HG03457 (cell line): ENCODE results near the gene FAM24B.
"Not testable (repeated sequence)": the region's sequence is repeated elsewhere in the genome, so short reads cannot be mapped to it uniquely, and the experiment has no call there.

Source experiments
- ATAC-seq: cut with Tn5 transposase; IDR thresholded peaks from one replicate; pipeline ENCODE4 v1.9.1; 2021; ENCODE audit warnings: moderate number of reproducible peaks; ENCODE audit not compliant: unreplicated experiment

The FAM24B gene

DNA sequence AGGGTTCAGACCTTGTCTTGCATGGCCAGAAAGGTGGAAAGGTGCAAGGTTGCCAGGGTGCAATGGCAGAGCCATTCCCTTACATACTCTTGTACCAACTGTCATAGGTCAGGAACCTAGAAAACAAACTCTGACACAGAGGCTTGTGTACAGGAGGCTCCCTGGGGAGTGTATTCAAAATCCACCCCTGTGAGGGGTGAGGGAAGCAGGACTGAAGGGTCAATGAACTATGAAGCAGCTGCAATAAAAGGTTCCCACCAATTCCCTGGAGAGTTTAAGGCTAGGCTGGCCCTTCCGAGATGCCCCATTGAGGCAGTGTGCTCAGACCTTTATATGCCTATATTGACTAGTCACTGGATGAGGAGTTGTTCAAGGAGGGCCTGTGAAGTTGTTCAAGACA lies 19.9 kb downstream of the FAM24B start:
- no peak for ATAC-seq

DNA sequence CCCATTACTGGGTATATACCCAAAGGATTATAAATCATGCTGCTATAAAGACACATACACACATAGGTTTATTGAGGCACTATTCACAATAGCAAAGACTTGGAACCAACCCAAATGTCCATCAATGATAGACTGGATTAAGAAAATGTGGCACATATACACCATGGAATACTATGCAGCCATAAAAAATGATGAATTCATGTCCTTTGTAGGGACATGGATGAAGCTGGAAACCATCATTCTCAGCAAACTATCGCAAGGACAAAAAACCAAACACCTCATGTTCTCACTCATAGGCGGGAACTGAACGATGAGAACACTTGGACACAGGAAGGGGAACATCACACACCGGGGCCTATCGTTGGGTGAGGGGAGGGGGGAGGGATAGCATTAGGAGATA lies 21.3 kb downstream of the FAM24B start:
- ATAC-seq, result not testable (repeated sequence)

DNA sequence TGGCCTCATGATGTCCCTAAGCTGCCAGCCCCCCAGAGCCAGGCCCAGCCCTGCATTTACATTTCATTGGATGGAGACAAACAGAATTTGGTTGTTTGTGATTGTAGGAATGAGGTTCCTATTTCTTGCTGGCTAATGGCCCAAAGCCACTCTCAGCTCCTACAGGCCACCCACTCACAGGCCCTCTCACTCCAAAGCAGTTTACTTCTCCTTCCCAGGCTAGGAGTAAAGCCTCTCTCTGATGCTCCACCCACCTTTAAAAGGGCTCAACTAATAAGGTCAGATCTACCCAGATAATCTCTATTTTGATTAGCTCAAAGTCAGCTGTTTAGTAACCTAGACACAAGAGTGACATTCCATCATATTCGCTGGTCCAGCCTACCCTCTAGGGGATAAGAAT lies 22.5 kb downstream of the FAM24B start:
- no peak for ATAC-seq

DNA sequence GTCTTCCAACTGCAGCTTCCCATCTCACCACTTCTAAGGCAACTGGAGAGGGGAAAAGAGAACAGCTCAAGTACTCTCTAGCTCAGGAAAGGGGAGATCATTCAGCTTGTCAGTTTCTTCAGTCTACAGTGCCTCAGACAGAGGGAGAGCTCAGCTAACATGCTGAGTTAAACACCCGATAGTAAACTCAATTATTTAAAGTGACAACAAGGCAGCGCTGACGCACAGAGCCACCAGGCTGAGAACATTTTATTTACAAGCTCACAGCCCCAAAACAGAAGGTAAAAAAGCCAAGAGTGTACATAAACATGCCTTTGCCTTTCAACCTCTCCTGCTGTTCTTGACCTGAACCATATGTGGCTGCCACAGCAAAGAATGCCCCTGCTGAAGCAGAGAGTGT lies 23.6 kb downstream of the FAM24B start:
- ATAC-seq, result no peak

DNA sequence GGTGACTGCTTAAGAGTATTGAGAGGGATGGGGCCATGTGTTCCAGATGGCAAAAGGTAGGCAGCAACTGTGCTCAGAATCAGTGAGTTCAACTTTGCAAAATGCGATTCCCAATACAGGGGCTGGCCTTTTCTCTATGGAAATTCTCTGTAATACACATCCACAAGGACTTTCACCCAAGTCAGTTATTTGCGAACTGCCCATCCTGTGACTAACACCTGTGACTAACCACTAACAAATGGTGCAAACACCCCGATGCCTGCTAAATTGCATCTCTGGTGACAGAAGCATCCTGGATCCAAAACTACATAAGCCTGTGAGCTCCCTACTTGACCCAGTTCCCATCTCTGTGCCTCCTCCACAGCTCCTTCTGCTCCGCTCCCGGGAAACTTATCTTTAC lies 24.7 kb downstream of the FAM24B start:
- ATAC-seq, result no peak

DNA sequence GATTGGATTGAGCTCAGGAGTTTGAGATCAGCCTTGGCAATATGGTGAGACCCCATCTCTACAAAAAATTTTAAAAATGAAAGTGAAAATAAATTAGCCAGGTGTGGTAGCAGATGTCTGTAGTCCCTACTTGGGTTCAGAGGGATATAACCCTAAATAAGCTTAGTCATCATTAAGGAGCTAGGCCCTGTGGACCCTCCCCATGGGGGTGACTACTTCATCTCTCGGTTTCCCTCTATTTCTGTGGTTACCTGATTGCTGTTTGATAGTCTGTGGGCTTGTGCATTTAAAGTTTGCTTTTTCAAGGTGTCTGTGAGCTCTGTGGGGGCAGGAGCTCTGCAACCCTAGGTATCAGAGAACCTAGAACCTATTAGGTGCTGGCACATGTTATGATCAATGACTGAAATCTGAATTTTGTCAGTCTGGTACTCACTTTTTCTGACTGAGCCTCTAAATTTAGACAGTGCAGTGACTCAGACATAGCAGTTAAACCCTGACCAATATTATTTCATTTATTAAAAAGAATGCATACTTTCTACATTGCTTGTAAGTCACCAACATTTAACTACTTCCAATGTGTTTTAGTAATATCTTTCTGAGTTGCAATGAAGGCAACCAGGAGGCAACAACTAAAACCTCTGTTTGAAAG lies 25.6 kb downstream of the FAM24B start:
- no peak for ATAC-seq

DNA sequence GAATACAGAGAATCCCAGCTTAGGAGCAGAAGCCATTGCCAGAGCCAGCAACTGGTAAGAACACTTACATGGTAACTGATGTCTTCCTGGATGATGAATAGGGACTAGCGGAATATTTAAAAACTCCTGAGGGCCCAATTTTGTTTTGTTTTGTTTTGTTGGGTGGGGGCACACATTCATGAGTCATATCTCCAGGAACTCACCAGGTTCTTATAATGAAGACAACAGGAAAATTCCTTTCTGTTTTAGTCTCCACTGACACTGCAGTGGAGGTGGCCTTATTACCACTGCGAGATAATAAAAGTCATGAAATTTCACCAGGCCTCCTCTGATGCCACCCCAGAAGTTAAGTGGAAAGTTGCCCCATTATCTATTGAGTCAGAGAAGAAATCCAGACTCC lies 27.1 kb downstream of the FAM24B start:
- ATAC-seq, result no peak

DNA sequence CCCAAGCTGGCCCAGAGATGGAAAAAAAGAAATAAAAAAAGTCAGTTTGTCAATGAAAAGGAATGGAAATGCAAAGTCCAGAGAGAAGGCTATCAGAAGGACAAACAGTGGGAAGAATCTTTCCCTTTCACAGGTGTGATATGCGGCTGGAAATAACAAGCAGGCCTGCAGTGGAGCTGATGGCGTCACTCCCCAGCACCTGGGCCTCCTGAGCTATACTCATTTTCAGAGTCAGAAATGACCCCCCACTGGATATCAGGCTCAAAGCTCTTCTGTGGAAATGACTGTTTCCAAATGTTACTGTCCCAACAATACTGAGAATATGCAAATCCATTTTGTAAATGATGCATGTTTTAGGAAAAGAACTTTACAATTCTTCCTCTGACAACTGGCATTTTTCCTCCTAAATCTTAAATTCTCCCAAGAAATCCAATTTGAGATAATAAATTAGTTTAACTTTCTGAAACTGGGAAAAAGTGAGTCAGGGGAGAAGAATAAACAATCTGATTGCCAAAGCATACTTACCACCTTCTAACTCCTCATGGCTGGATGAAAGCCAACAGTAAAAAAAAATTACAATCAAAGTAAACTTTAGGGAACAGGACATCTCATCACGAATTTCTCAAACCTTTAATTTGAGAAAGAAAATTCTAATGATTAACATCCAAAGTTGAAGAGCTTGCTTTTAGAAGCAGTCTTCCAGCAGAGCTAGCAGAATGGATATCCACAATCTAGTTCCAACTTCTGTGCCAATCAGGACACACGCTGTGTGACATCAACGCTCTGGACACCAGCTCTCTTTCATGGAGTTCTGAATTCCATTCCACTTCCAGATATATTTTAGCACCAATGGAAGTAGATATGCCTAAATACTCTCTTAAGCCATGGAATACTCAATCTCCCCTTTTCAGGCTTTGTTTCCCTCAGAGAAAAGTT lies 28.4 kb downstream of the FAM24B start:
- ATAC-seq, result no peak

DNA sequence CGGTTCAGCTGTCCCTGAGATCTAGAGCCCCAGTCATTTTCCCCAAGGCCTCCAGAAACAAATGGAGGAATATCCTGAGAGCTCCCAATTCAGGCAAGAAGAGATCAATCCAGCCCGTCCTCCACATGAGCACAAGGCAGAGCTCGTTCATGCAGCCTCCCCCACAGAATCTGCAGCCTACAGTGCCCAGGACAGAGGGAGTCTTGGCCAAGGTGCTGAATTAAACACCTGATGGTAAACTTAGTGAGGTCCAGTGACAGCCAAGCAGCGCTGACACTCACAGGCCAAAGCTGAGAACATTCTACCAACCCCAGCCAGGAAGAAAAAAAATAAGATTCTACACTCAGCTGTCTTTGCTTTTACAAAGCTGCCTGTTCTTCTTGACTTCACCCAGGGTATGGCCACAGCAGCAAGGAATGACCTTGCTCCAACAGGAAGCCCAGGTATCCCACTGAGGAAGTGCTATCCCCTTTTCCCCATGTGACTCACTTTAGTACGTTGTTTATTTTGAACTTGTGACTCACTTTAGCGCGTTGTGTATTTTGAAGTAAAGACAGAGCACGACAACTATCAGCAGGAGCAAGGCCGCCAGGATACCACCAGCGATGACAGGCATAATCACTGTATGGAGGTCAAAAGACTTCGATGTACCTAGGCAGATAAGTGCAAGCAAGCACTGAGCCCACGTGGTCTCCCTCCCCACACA lies 29.3 kb downstream of the FAM24B start:
- ATAC-seq, result no peak

DNA sequence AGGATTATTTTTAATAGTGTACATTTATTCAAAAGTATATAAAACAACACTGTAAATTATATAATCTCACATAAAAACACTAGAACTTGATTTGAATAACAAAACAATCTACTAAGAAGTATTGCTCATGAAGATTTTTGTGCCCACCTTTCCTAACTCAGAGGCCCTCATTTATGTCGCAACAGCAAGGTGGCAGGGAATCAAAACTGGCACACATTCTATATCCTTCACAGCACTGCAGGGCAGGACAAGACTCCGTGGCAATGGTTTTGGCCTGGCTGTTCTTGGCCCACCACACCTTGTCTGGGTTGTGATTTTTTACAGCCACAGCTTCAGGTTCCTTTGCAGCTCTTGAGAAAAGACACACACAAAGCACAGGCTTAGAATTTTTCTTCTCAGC lies 30.3 kb downstream of the FAM24B start:
- no peak for ATAC-seq

DNA sequence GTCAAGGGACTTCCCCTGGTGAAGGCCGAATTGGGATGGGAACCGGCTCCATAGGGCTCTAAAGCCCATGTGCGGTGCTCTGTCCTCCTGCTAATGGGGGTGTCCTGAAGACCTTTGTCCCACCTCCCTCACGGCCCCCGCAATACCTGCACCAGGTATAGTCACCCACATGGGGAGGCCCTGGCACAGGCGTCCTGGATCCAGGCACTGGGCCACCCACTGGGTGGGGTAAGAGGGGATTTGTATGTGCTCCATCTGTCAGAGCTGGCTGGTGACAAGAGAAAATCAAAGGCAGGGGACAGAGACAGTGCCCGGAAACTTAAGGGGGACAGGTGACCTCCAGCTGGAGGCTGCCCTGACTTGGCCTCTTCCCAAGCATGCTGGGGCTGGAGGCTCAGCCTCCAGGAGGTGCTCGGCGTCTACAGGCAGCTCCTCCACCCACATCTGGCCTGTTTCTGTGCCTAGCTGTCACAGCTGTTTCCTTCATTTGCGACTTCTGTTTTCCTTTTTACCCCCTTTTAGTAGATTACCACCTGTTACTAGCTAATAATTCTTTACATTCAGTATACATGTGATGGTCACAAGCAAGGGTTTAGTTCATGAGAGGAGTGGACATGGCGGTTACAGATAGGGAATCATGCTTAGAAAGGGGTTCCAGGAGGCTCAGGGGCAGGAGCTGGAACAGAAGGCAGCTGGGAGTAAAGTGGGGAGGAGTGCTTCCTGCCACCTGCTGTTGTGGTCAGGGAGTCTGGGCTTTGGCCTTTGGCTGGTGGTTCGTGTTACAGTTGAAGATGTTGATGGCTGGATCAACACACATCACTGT lies 31.4 kb downstream of the FAM24B start:
- no peak for ATAC-seq

DNA sequence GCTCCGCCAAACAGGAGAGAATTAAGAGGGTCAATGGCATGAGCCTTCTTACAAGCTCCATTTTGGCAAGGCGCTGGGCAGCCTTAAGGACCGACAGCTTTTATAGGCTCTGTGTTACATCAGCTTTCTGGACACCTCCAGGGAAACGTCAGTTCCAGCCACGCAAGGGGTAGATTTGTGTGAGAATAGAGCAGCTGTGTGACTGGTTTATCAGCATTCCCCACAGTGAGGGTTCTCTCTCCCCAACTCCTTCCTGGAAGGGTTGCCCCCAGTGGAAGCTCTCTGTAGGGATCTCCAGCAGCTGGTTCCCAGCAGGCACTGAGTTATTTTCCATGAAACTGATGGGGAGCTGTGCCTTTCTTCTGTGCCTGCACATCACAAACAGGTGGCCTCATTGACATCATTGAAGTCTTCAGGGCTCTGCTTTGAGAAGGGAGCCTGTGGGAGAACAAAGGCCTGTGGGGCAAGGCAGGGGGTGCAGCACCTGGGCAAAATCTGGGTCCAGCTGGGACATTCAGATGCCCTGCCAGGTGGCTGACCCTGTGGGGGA lies 33.5 kb downstream of the FAM24B start, which contains the start of gene CUZD1:
CUZD1 (minus strand) TSS at position 75 of the 550 bp plus-strand sequence; CDS start at position 61, 14 bp downstream.
- ATAC-seq, result no peak

DNA sequence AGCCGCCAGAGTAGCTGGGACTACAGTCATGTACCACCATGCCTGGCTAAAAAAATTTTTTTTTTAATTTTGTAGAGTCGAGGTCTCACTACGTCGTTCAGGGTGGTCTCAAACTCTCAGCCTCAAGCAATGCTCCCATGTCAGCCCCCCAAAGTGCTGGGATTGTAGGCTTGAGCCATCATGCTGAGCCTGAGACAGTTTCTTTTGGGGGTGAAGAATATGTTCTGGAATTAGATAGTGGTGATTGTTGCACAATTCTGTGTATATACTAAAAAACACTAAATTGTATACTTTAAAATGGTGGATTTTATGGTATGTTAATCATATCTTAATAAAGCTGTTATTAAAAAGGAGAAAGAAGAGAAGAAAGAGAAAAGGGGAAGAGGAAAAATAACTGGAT lies 35.2 kb downstream of the FAM24B start:
- ATAC-seq, result no peak

DNA sequence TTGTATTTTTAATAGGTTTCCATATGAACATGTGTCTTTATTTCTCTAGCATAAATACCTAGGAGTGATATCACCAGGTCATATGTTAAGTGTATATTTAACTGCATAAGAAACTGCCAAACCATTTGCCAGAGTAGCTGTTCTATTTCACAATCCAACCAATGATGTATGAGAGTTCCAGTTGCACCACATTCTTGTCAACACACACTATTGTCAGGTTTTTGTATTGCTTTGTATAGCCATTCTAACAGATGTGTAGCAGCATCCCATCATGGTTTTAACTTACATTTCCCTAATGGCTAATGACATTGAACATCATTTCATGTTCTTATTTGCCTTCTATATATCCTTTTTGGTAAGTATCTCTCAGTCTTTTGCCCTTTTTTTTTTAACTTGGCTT lies 37.8 kb downstream of the FAM24B start:
- no peak for ATAC-seq

DNA sequence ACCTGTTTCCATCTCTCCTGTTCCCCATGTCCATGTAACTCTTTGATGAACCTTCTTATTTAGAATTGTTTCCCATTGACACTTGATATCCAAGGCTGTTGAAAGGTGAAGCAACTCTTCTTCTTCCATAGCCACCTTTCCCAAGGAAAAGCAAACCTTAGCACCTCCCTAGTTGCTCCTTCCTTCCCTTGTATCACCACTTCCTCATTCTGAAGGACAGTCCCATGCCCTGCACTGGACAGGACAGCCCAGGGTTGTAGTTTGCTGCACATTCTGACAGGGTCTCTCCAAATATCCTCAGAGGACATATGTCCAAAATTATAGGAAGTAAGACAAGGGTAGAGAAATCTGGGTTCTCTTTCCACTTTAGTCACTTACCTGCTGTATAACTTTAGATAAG lies 39.9 kb downstream of the FAM24B start:
- no peak for ATAC-seq

DNA sequence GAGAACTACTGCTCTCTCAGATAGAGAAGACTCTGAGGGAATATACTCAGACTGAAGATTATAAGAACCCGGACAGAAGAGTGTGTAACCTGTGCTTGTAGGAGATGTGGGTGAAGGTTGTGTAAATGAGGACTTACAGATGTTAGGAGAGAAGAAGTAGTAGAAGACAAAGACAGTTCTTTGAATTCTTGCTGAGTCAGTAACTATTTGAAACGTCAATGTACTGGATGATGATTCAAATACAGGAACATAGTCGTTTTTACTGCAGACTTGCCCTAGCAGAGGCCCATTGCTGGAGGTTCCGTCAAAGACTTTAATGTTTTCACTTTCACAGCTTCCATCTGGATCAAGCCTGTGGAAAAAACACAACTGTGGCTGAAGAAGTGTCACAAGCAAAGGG lies 40.5 kb downstream of the FAM24B start:
- ATAC-seq, result no peak

DNA sequence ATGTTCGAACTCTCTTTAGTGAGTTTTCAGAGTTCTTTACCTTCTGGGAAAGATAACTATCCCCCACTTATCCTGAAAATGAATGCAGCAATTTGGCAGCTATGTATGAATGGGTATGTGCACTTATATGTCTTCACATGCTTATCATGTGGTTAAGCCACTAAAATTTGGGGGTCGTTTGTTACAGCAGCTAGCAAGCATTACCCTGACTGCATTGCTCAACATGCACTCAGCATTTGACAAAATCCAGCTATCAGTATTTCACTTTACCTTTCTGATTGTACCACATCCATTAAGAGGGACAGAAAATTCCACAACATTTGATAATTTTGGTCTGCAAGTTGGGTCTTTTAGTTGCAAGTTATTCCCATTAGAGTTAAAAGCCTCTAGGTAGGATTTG lies 43.5 kb downstream of the FAM24B start:
- ATAC-seq, result no peak

DNA sequence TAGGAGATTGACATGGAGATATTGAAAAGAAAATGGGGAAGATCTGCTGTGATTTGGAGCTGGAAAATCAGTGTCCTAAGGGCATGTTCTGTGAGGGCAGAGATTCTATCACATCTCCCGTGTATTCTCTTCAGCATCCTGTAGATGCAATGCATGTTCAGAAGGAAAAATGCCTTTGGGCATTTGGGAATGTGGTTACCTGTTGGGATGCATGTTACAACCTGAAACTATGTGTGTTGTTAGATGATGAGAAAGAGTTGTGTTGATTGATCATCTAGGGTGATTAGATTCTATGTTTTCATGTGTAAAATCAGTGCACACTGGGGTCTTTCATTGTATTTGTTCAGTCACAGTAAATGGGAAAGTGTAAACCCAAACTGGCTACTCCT lies 48.4 kb downstream of the FAM24B start:
- no peak for ATAC-seq

DNA sequence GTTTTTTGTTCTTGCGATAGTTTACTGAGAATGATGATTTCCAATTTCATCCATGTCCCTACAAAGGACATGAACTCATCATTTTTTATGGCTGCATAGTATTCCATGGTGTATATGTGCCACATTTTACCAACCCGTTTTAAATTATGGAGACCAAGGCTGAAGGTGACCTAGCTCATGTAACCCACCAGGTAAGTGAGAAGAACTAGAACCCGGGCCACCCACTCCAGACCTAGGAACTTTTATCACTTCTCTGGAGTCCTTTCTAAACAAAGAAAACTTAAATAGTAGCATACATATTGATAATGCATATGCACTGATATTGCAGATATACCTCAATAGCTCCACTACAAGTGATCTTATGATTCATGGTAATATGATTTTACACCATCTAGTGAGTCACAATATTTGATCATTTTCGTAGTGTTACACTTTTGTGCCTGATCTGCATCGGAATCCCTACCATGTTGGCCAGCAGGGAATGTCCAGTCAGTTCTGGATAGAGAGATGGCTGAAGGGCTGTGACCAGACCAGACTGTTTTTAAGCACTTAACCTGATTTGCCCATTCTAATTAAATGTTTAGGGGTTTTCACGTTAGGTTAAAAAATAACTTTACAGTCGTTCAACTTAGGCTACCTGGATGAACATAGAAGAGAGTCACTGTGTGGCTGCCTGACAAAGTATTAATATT lies 49.0 kb downstream of the FAM24B start:
- ATAC-seq, result no peak

DNA sequence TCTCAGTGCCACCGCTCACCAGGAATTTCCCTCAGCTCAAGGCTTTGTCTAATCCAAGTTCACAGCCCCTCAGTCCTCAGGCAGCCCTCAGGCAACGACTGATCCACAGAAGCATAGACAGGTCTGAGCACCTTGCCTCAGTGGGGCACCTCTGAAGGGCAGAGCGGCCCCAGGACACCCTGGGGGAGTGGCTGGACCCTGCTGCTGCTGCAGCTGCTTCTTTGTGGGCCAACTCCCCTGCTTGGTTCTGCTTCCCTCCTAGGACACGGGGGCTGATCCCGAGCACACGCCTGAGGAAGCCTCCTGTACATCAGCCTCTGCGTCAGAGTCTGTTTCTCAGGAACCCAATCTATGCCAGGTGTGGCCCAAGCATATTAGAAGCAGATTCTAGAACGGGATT lies 49.9 kb downstream of the FAM24B start:
- no peak for ATAC-seq
